ENCODE data around the gene JUND.
"Not testable (repeated sequence)": the region's sequence is repeated elsewhere in the genome, so short reads cannot be mapped to it uniquely, and the experiment has no call there.

The JUND gene

DNA sequence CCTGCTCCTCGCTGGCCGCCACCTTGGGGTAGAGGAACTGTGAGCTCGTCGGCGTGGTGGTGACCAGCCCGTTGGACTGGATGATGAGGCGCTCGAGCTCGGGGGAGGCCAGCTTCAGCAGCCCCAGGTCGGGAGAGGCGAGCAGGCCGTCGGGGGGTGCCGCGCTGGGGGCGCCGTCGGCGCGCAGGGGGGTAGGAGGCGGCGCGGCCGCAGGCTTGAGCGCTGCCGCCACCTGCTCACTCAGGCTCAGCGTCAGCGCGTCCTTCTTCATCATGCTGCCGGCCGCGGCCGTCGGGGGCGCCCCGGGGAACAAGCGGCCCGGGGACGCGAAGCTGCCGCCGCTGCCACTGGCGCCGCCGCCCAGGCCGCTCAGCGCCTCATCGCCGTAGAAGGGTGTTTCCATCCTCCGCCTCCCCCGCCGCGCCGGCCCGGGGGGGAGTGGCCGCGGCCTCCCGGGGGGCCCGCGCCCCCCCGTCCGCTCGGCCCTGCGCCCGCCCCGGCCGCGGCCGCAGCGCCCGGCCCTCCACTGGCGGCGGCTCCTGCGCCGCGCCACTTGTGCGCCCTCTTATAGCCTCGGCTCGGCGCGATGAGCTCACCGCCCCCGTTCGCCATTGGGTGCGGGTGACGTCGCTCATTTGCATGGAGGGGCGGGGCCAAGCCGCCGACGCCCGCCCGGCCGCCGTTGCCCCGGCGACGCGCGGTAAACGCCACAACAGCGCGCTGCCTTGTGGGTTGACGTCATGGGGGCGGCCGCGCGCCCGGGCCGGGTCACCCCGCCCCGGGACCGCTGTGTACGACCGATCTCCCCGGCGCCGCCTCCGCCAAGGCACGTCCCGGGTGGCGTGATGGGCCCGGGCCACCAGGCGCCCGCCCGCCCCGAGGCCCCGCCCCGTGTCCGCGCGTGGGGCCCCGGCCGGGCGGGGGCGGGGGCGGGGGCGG is at the start of gene JUND:
TSS of gene JUND (minus strand) at position 541 of the 939 bp plus-strand sequence. CDS start at position 403, 138 bp downstream.
- DNase-seq (ENCODE audit: low read depth) = peak; percentile 86

DNA sequence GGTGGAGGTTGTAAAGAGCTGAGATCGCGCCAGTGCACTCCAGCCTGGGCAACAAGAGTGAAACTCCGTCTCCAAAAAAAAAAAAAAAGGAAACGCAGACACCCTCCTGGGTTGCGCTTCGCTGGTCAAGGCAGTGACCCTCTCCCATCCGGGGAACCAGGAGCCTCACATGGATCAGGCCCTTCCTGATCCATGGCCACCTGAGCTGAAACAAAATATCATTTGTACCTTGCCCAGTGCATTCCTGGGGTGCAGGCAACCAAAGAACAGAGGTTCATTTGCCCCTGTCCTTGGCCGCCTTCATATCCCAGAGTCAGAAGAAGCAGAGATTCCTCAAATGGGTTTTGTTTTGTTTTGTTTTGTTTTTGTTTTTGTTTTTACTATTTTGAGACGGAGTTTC is 49.4 kb upstream of the JUND start:
- DNase-seq (ENCODE audit: low read depth) = no peak

- no peak for DNase-seq (ENCODE audit: low read depth)
Observed at GRCh38 chr19:18329035-18329376, 47.6 kb upstream of the JUND start.

DNA sequence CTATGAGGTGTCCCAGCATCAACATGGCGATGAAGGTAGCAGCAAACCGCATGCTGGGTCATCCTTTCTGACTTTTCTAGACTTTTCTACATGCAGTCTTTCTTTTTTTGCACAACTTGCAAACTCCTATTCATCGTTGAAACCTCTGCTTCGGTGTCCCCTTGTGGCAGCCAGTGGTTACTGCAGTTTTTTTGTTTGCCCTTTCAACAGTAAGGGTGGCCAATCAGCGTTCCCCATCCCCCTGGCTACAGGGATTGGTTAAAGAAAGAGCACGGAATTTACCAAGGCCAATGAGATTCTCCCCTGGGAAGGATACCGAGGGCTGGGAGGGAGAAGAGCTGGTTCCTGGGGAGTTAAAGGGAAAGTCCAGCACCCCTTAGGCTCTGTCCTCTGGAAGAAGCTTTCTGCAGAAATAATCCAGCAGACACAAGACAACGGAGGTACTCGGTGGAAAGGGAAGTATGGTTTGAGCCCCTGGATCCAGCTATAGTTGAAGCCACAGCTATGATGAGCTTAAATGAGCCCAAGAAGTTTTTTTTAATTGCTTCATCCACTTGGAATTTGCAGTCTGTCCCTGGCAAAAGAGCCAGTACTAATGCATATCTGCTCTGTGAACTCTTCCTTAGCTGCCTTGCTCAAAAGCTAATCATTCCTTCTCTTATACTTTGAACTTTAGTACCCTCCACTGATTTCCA is 47.1 kb upstream of the JUND start:
- DNase-seq (ENCODE audit: low read depth) = peak; percentile 76

DNA sequence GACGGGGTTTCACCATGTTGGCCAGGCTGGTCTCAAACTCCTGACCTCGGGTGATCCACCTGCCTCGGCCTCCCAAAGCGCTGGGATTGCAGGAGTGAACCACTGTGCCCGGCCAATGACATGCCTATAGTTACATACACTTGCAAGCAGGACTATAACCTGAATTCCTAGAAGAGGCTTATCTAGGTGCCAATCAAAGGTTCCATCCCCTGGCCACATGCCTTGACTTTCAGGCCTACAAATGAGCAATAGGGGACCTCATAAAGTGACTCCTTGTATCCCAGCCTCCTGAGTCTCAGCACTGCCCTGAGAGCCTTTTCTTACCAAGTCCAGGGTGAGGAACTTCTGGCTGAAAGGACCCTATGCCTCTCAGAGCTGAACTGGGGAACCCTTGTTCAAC is 45.4 kb upstream of the JUND start:
- DNase-seq (ENCODE audit: low read depth) = no peak

DNA sequence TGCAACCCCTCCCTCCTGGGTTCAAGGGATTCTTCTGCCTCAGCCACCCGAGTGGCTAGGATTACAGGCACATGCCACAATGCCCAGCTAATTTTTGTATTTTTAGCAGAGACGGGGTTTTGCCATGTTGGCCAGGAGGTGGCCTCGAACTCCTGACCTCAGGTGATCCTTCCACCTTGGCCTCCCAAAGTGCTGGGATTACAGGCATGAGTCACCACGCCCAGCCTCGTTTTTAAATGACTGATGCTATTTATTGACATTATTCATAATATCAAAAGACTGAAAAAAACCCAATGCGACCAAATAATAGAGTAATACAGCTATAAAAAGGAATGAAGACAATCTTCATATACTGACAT is 42.9 kb upstream of the JUND start:
- DNase-seq (ENCODE audit: low read depth) = not testable (repeated sequence)

- DNase-seq (ENCODE audit: low read depth) = peak; percentile 99
Observed at GRCh38 chr19:18322759-18323460, 41.5 kb upstream of the JUND start, which contains the start of gene LSM4. Gene LSM4 (minus strand): TSS chr19:18323076. CDS start chr19:18323020, 56 bp downstream.

GRCh38 chr19:18322318-18322758 is 40.9 kb upstream of the JUND start:
- DNase-seq (ENCODE audit: low read depth) = no peak

DNA sequence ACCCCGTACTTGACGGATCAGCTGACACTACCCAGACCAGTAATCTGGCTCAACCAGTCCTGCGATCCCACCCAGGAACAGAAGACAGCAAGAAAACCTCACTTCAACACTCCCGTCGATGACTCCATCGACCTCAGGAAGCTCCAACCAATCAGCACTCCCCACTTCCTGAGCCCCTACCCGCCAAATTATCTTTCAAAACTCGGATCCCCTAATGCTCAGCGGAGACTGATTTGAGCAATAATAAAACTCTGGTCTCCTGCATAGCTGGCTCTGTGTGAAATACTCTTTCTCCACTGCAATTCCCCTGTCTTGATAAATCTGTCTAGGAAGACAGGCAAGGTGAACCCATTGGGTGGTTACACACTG is 40.3 kb upstream of the JUND start:
- no peak for DNase-seq (ENCODE audit: low read depth)

- DNase-seq (ENCODE audit: low read depth) = no peak
Observed at GRCh38 chr19:18320865-18321733, 39.7 kb upstream of the JUND start.

- DNase-seq (ENCODE audit: low read depth) = no peak
Observed at GRCh38 chr19:18319591-18320135, 38.2 kb upstream of the JUND start.

- DNase-seq (ENCODE audit: low read depth) = no peak
Observed at GRCh38 chr19:18317961-18318800, 36.8 kb upstream of the JUND start.

- no peak for DNase-seq (ENCODE audit: low read depth)
Observed at GRCh38 chr19:18313398-18313797, 32.0 kb upstream of the JUND start.

DNA sequence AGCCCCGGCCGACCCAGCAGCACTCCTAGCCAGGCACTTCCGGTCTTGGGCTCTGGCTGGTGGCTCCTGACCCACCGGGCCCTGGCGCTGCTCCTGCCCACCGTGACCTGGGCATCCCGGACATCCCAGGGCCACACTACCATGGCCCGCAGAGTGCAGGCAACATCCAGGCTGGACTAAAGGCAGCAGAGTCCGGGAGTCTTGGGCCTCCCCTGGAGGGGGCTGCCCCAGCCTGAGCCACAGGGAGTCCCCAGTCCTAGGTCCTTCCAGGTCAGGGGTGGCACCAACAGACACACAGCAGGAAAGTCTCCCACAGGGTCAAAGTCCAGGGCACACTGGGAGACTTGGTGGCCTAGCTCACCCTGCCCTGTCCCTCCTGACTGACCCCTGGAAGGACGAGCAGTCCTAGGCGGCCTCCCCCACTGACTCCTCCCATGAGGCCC is 30.7 kb upstream of the JUND start:
- no peak for DNase-seq (ENCODE audit: low read depth)

- DNase-seq (ENCODE audit: low read depth) = no peak
Observed at GRCh38 chr19:18311502-18312091, 30.2 kb upstream of the JUND start.

- DNase-seq (ENCODE audit: low read depth) = no peak
Observed at GRCh38 chr19:18310966-18311365, 29.5 kb upstream of the JUND start.

- DNase-seq (ENCODE audit: low read depth) = no peak
Observed at GRCh38 chr19:18310118-18310909, 28.9 kb upstream of the JUND start.

GRCh38 chr19:18309525-18310064 is 28.2 kb upstream of the JUND start:
- no peak for DNase-seq (ENCODE audit: low read depth)

DNA sequence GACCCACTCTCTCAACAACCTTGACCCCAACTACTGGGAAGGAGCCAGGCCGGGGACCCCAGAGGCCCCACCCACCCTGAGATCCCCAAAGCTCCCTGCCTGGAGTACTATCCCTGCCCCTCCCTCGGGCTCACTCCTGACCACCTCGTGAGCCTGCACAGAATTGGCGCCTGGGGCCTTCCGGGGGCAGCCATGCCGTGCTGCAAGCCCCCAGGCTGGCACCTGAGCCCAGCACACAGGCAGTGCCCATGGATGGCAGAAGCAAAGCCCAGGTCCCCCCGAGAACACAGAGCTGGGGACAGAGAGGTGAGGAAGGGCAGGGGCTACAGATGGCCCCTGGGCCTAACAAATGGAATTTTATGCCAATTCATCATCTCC is 27.5 kb upstream of the JUND start:
- DNase-seq (ENCODE audit: low read depth) = no peak
